Fibroblast of pulmonary artery (primary cell): Measurements from ENCODE around the gene CARD11.

Experiments
- DNase-seq: peaks from one replicate; pipeline ENCODE4 v3.0.0-alpha.2; 2010; ENCODE audit warnings: low read depth
- H3K4me3 ChIP-seq: replicated peaks from 2 replicates; pipeline ENCODE4 v1.5.1; 2011; ENCODE audit warnings: low read depth, mild to moderate bottlenecking, control low read depth, low read length, moderate library complexity
- TF ChIP-seq, protein P1 (sequence below): IDR thresholded peaks from 2 replicates; pipeline ENCODE4 v1.5.1; 2011; ENCODE audit warnings: mild to moderate bottlenecking, control low read depth, low read length, inconsistent platforms; ENCODE audit errors: missing control alignments

CARD11 gene

DNA sequence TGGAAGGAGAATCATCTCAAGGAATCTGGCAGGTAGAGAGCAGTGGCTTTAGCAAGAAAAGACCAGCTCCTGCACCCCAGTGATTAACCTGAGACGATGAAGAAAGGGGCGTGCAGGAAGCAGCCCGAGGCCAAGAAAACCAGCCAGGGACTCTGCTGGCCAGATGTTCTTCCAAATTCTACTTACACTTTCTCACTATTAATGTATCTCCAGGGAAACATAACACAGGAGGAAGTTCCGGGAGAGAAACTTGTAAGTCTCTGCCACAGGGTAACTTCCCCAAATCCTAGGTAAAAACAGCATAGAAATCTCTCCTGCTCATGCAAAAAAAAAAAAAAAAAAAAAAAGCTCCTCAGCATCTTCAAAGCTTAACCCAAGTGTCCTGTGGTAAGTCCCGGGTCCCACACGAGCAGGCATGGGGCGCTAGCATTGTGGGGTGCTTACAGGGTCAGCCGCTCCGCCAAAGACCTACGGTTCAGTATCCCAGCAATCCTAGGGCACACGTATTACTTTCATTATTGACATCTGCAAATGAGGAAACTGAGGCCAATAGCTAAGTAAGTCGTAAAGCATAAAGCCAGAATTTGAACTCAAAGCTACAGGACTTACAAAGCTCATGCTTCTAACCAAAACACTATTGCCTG lies 102.3 kb downstream of the CARD11 start:
- H3K4me3 ChIP-seq: no peak overlapping the region
- DNase-seq: no peak
- TF ChIP-seq, protein P1, sequence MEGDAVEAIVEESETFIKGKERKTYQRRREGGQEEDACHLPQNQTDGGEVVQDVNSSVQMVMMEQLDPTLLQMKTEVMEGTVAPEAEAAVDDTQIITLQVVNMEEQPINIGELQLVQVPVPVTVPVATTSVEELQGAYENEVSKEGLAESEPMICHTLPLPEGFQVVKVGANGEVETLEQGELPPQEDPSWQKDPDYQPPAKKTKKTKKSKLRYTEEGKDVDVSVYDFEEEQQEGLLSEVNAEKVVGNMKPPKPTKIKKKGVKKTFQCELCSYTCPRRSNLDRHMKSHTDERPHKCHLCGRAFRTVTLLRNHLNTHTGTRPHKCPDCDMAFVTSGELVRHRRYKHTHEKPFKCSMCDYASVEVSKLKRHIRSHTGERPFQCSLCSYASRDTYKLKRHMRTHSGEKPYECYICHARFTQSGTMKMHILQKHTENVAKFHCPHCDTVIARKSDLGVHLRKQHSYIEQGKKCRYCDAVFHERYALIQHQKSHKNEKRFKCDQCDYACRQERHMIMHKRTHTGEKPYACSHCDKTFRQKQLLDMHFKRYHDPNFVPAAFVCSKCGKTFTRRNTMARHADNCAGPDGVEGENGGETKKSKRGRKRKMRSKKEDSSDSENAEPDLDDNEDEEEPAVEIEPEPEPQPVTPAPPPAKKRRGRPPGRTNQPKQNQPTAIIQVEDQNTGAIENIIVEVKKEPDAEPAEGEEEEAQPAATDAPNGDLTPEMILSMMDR: no peak

DNA sequence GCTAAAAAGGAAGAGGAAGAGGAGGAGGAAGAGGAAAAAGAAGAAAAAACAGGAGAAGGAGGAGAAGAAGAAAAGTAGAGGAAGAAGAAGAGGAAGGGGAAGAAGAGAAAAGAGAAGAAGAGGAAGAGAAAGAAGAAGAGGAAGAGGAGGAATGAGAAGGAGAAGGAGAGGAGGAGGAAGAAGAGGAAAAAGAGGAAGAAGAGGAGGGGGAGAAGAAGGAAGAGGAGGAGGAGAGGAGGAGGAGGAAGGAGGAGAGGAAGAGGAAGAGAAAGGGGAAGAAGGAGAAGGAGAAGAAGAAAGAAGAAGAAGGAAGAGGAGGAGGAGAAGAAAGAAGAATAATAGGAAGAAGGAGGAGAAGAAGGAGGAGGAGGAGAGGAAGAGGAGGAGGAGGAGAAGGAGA lies 103.2 kb downstream of the CARD11 start:
- DNase-seq: no peak
- no peak overlapping the region for H3K4me3 ChIP-seq
- TF ChIP-seq, protein P1: no peak

DNA sequence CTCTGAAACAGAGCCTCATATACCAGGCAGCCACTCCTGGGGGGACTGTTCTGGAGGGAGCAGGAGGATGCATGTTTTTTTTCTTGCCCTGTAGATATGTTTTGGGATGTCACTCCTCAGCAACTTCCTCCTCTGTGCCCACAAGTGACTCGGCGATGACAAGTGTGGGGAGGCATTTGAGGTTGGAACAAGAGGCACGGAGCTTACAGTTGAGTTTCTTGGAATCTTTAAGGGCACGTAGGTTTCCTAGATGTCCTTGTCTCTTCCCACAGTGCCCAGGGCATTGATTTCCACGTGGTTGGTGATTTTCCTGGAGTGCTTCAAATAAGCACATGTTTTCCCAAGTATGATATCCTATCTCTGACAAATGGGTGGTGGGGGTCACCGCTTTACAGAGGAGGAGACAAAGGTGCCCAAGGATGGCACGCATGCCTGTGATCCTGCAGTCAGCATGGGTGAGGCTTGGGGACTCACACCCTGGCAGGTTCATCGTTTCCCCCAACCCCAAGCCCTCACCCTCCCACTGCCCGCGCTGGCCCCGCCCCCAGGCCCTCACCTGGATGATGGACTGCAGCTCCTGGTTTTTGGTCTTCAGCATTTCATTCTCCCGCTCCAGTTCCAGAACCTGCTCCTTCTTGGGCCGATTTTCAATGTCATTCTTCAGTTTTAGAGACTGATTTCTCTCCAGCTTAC lies 104.3 kb downstream of the CARD11 start:
- TF ChIP-seq, protein P1: no peak
- no peak overlapping the region for H3K4me3 ChIP-seq
- DNase-seq: no peak

DNA sequence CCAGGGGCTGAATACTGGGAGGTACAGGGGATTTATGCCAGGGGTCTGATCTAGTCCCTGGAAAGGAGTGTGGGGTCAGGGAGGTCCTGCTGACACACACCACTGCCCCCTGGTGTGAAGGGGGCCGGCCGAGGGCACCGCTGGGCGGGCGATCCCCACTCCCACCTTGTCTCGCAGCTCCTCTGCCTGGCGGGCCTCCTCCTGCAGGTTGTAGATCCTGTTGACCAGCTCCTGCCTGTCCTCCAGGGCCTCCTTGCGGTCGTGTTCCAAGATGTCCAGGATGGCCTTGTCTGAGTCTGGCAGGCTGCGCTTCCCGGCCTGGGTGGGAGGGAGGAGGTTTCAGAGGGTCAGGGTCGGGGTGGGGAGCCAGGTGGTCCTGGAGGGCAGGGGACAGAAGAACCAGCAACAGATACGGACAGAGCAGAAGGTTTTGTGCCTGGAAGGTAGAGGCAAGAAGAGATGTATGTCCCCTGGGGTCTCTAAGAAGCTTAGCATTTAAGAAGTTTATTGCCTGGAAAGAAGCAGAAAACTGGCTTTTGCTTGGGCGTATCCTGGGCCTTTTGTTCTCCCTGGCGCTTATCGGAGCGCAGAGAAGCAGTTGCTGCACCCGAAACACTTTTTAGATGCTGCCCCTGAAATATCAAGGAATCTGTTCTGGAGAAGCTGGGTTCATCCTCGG lies 105.0 kb downstream of the CARD11 start:
- DNase-seq: no peak
- no peak overlapping the region for H3K4me3 ChIP-seq
- TF ChIP-seq, protein P1: no peak

DNA sequence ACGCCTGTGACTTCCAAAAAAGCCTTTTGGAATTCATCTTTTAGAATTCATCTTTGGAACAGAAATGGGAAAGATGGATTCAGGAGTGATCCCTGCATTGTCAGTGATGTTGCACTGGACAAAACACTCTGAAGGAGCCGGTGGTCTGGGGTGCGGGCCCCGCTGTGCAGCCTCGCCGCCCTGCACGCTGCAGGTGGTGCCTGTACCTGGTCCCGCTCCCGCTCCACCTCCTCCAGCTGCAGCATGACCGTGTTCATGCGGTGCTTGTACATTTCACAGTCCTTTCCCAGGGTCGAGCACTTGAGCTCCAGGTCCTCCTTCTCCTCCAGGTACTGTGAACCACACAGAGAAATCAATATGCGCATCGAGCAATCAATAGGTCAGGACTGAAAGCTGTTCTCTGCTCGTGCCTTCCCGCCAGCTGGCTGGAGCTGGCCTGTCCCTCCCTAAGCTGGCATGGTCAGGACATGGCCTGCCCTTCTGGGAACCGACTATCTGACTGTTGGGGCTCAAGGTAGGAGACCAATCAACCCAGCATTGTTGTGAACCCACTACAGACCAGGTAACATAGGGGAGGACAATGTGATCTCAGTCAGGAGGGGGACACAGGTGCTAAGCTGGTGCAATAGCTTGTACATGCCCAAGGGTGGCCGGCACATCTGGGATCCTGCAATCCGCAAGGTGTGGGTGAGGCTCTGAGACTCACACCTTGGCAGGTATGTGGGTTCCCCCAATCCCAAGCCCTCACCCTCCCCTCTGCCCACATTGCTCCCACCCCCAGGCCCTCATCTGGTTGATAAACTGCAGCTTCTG lies 105.8 kb downstream of the CARD11 start:
- TF ChIP-seq, protein P1: no peak
- no peak overlapping the region for H3K4me3 ChIP-seq
- no peak for DNase-seq

DNA sequence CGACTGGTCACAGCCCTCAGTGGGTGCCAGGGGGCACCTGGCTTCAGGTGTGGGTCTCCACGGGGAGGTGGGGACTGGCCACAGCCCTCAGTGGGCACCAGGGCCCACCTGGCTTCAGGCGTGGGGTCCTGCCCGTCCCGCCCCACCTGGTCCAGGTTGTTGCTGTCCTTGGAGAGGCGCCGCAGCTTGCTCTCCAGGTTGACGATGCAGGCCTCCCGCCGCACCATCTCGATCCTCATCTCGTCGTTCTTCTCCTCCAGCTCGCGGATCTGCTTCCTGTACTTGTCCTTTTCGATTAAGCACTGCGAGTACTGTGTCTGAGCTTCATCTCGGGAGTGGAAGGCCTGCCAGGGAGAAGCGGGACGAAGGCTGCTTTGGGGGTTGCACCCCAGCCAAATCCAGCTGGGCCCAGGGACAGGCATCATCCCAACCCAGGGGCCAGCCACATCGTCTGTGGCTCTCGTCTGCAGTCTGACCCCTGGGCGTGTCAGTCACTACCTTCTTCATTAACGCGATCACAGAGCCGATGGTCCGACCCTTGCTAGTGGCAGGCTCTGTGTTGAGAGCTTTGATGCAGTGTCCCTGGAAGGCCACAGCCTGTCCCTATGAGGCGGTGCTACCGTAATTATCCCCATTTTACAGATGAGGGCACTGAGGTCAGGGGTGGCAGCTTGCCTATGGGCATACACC lies 106.6 kb downstream of the CARD11 start:
- no peak overlapping the region for H3K4me3 ChIP-seq
- no peak for DNase-seq
- TF ChIP-seq, protein P1: no peak
